Activated CD4-positive, alpha-beta T cell treated with anti-CD3 and anti-CD28 coated beads, Interleukin-10, Interleukin-2, amounts not matched to agents 100 ng/mL and 50 ng/mL, durations not matched to agents 16 hours and 8 hours (primary cell): ENCODE data around the gene TPTE.
"Not testable (repeated sequence)": the region's sequence is repeated elsewhere in the genome, so short reads cannot be mapped to it uniquely, and the experiment has no call there.

Experiments
- DNase-seq: peaks from one replicate; pipeline ENCODE4 v3.0.0-alpha.2; 2020

TPTE gene

DNA sequence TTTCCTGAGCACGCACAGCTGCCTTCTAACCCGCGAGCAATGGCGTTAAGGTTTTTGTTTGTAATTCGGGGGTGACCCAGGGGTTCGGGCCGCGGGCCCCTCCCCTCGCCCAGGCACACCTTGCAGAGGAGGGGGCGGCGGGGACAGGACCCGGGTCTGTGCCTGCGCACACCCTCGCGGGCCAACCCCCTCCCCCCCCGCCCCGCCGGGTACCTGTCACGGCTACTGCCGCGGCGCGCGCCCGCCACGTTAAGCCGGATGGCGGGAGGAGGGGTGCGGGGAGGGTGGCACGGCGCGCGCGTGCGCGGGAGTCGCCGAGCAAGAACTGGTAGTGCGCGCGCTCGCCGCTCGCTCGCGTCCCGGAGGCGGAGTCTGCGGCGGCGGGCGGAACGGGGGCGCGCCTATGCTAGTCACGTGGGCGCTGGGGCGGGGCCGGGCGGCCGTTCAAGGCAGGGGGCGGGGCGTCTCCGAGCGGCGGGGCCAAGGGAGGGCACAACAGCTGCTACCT lies at the start of gene TPTE:
TSS of gene TPTE (plus strand) at position 493 of the 508 bp plus-strand sequence. CDS start 17,141 bp downstream, outside the sequence.
- DNase-seq, result no peak

DNA sequence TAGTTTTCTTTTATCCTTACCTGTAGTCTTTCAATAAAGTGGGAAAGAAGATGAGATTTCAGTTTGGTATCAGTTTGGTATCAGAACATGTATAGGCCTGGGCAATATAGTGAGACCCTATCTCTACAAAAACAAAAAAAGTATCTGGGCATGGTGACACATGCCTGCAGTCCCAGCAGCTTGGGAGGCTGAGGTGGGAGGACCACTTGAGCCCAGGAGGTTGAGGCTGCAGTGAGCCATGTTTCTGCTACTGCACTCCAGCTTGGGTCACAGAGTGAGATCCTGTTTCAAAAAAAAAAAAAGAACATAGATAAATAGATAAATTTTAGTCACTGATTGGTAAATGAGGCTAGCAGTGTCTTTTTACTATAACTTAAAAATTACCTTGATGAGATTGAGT lies 49.4 kb upstream of the TPTE start:
- not testable (repeated sequence) for DNase-seq

DNA sequence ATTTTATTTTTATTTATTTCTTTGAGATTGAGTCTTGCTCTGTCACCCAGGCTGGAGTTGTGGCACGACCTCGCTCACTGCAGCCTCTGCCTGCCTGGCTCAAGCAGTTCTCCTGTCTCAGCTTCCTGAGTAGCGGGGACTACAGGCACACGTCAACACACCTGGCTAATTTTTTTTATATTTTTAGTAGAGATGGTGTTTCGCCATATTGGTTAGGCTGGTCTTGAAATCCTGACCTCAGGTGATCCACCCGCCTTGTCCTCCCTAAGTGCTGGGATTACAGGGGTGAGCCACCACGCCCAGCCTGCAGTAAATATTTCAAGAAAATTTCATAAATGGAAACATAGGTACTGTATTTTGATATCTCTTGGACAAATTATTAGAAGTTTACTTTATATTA lies 43.6 kb upstream of the TPTE start:
- not testable (repeated sequence) for DNase-seq

GRCh38 chr21:10479875-10480274 lies 41.5 kb upstream of the TPTE start:
- DNase-seq, result not testable (repeated sequence)

- DNase-seq, result not testable (repeated sequence)
Observed at GRCh38 chr21:10484864-10485263, 36.5 kb upstream of the TPTE start.

DNA sequence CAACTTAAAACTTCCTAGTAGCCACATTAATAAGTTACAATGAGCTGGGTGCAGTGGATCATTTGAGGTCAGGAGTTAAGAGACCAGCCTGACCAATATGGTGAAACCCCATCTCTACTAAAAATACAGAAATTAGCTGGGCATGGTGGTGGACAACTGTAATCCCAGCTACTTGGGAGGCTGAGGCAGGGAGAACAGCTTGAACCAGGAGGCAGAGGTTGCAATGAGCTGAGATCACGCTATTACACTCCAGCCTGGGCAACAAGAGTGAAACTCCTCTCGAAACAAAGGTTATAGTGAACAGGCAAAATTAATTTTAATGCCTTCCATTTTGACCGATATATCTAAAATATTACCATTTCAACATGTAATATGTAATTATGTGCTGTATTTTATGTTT lies 30.9 kb upstream of the TPTE start:
- not testable (repeated sequence) for DNase-seq

DNA sequence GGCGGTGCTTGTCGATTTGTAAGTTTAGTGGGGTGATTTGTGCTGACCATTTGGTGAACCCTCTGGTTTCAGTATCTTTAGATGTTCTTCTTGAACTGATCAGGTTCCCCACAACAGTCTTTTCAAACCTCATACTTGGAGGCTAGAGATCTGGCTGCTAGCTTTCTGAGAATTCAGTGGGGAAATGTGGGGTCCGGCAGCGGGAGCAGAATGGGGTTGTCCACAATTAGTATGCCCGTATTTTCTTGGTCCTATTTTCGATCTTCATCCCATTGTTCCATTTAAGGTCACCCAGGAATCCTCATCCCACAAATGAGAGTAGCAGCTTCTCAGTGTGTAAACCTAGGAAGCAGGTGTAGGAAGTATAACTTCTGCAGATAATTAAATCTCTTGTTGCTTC lies 10.3 kb upstream of the TPTE start:
- no peak for DNase-seq

DNA sequence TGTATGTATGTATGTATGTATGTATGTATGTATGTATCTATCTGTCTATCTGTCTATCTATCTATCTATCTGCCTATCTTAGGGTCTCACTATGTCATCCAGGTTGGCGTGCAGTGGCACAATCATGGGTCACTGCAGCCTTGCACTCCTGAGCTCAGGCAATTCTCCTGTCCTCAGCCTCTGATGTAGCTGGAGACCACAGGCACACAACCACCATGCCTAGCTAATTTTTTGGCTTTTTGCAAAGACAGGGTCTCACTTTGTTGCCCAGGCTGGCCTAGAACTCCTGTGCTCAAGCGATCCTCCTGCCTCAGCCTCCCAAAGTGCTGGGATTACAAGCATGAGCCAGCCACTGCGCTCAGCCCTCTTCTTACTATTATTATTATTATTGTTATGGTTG lies 4.5 kb upstream of the TPTE start:
- not testable (repeated sequence) for DNase-seq

DNA sequence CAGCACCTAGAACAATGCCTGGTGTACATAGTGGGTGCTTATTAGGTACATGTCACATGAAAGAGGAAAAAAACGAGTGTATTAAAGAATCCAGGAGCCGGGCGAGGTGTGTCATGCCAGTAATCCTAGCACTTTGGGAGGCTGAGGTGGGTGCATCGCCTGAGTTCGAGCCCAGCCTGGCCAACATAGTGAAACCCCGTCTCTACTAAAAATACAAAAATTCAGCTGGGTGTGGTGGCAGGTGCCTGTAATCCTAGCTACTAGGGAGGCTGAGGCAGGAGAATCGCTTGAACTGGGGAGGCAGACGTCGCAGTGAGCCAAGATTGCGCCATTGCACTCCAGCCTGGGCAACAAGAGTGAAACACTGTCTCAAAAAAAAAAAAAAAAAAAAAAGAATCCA lies 3.5 kb upstream of the TPTE start:
- DNase-seq, result not testable (repeated sequence)

DNA sequence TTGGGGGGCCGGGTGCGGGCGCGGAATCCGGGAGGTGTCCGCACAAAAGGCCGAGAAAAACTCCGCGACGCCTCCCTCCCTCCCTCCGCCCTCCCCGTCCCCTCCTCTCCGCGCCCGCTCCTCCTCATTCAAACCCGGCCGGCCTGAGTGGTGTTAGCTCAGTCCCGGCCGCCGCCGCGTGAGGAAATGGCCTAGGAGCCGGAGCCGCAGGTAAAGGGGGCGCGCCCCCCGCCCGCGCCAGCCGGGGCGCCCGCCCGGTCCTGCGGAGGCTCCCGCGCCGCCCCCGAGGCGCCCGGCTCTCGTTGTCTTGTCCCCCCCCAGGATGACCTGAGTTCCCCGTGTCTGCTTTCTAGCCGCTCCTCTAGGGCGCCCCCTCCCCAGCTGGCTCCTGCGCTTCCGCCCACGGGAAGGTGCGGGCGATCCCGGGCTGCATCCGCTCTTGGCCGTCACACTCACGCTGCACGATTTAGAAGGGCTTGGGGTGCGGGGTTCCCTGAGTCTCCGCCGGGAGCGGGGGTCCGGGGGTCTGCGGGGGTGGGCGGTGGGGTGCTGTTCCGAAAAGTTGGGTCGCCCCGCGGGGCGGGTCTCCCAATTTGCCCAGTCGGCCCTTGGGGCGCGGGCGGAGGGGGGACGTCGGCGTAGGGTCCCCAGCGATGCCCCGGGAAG lies 585 bp downstream of the TPTE start:
- DNase-seq, result not testable (repeated sequence)

GRCh38 chr21:10539956-10540355 lies 18.6 kb downstream of the TPTE start:
- DNase-seq, result no peak

DNA sequence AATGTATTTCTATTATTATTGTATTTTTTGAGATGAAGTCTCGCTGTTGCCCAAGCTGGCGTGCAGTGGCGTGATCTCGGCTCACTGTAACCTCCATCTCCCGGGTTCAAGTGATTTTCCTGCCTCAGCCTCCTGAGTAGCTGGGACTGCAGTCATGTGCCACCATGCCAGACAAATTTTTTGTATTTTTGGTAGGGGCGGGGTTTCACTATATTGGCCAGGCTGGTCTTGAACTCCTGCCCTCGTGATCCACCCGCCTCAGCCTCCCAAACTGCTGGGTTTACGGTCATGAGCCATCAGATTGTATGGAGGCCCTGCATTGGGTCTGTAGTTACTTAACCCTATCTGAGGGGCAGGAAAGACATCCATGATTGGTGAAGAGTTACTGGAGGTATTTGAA lies 23.0 kb downstream of the TPTE start:
- DNase-seq, result not testable (repeated sequence)

- not testable (repeated sequence) for DNase-seq
Observed at GRCh38 chr21:10547868-10548267, 26.5 kb downstream of the TPTE start.

GRCh38 chr21:10548331-10548954 lies 27.1 kb downstream of the TPTE start:
- not testable (repeated sequence) for DNase-seq

- not testable (repeated sequence) for DNase-seq
Observed at GRCh38 chr21:10570803-10571202, 49.4 kb downstream of the TPTE start.

- DNase-seq, result not testable (repeated sequence)
Observed at GRCh38 chr21:10574531-10575310, 53.3 kb downstream of the TPTE start.

GRCh38 chr21:10575311-10575667 lies 53.9 kb downstream of the TPTE start:
- DNase-seq, result no peak

GRCh38 chr21:10578910-10579309 lies 57.5 kb downstream of the TPTE start:
- DNase-seq, result not testable (repeated sequence)

- not testable (repeated sequence) for DNase-seq
Observed at GRCh38 chr21:10589115-10589514, 67.7 kb downstream of the TPTE start.

DNA sequence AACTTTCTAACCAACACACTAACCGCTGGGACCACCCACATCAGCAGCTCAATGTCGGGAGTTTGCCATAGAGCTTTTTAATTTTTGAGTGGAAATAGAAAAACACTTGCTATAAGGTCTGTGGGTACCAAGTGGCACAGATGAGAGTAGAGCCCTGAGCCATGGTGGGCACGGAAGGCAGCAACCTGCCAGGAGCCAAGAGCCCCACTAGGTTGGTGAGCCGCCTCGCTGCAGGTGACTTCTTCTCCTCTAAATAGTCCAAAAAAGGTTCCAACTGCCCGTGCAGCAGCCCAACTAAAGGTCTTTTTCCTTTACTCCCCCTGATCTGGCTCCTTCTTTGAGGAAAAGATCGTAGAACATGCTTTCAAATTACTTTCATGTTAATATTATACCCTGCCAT lies 85.7 kb downstream of the TPTE start:
- not testable (repeated sequence) for DNase-seq

DNA sequence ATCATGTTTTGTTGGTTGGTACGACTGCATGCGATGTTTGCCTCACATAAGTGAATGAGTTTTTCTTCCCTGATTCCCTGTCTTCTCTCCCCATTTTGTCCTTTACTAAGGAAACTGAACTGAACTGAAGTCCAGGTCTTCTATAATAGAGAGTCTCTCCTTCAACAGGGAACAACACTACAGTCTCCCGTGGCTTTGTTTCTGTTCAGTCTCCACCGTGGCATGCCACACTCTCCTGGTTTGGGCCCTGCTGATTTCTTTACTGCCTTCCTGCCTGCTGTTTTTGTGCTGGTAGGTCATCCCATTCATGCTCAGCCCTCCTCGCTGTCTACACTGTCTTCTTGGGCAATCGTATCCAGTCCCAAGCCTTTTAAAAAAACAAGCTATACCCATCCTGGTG lies 92.9 kb downstream of the TPTE start:
- not testable (repeated sequence) for DNase-seq

GRCh38 chr21:10616061-10616460 lies 94.7 kb downstream of the TPTE start:
- not testable (repeated sequence) for DNase-seq

GRCh38 chr21:10616535-10616934 lies 95.2 kb downstream of the TPTE start:
- no peak for DNase-seq
